Esophagus muscularis mucosa (tissue), 4 donors: ENCODE data around the gene SNTB2.

ENCODE experiments used
- CTCF ChIP-seq, 3 experiments: fragments of 200-600 bp in 2 of 3; fragments of 450-650 bp in 1 of 3; sonication (generic) in 2 of 3; IDR thresholded peaks; one replicate each; pipeline ENCODE4 v1.5.1; 2017 to 2019; ENCODE audit warnings: antibody characterized with exemption in 3 of 3, mild to moderate bottlenecking in 2 of 3, moderate library complexity in 1 of 3
- EP300 ChIP-seq: sonication (generic); formaldehyde crosslinking; IDR thresholded peaks from one replicate; pipeline ENCODE4 v1.6.1; 2017; ENCODE audit warnings: antibody characterized with exemption
- POLR2A ChIP-seq: fragments of 450-650 bp; IDR thresholded peaks from one replicate; pipeline ENCODE4 v1.6.1; 2017; ENCODE audit warnings: antibody characterized with exemption, moderate library complexity, mild to moderate bottlenecking, low read depth
- POLR2AphosphoS5 ChIP-seq, 2 donors: sonication (generic); formaldehyde crosslinking; IDR thresholded peaks; one replicate each; pipeline ENCODE4 v1.6.1; 2017; ENCODE audit warnings: antibody characterized with exemption in 2 of 2

GRCh38 chr16:69182730-69183416, 4.1 kb upstream of the SNTB2 start:
- no peak for TF ChIP-seq CTCF (IDR thresholded peaks at IDR 0.05)
- TF ChIP-seq POLR2A, result no peak
- no peak for TF ChIP-seq EP300
- TF ChIP-seq POLR2AphosphoS5 (IDR thresholded peaks at IDR 0.05), result no peak
